Nephron (organoid): Measurements from ENCODE around the gene PLCB2.

Experiments used
- H3K27ac Mint-ChIP-seq, 3 experiments: 2 replicates each; pipeline ENCODE4 v1.8.0; 2020; ENCODE audit warnings: mixed read lengths in 3 of 3, mild to moderate bottlenecking in 2 of 3, moderate library complexity in 1 of 3
- H3K27me3 Mint-ChIP-seq: 2 replicates; pipeline ENCODE4 v1.8.0; 2021; ENCODE audit warnings: low read depth, mild to moderate bottlenecking, moderate library complexity, mixed read lengths
- H3K36me3 Mint-ChIP-seq: 2 replicates; pipeline ENCODE4 v1.8.0; 2020; ENCODE audit warnings: low read depth, mixed read lengths
- H3K4me1 Mint-ChIP-seq: 2 replicates; pipeline ENCODE4 v1.8.0; 2020; ENCODE audit warnings: mixed read lengths
- H3K4me3 Mint-ChIP-seq, 3 experiments: 2 replicates each; pipeline ENCODE4 v1.8.0; 2020; ENCODE audit warnings: mild to moderate bottlenecking in 3 of 3, mixed read lengths in 3 of 3, moderate library complexity in 2 of 3
- H3K9me3 Mint-ChIP-seq: 2 replicates; pipeline ENCODE4 v1.8.0; 2020; ENCODE audit warnings: mixed read lengths
- TF ChIP-seq, protein P1 (sequence below), 3 experiments: fragments of 200-600 bp; sonication (generic); IDR thresholded peaks; one replicate each; pipeline ENCODE4 v1.5.0; 2021; ENCODE audit warnings: antibody characterized with exemption in 3 of 3; ENCODE audit not compliant: unreplicated experiment in 3 of 3

PLCB2 gene

DNA sequence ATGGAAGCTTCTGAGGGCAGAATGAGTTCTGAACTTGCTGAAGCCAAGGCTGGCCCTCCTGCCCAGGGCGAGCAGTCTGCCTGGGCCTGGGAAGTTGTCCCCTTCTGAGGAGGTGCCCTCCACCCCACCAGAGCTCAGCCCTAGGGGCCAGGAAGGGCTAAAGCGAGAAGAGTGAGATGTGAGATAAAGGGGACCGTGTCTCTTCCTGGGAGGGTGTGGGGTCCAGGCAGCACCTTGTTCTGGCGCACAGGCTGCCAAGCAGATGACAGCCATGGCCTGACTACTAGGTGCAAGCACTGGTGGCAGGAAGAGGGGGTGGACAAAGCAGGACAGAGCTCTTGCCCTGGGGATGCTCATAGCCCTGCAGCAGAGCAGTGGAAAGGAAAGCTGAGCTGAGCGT, 65.1 kb downstream of the PLCB2 start:
- Mint-ChIP-seq H3K4me3 (no peak overlapping the region), H3K4me1 (peaks cover 11% of the 10 kb centered on the region), H3K27me3 (peaks cover 36% of the 10 kb centered on the region), H3K9me3 (no peaks in the 10 kb centered on the region), H3K36me3 (no peaks in the 10 kb centered on the region), H3K27ac (no peak overlapping the region)
- TF ChIP-seq, protein P1, sequence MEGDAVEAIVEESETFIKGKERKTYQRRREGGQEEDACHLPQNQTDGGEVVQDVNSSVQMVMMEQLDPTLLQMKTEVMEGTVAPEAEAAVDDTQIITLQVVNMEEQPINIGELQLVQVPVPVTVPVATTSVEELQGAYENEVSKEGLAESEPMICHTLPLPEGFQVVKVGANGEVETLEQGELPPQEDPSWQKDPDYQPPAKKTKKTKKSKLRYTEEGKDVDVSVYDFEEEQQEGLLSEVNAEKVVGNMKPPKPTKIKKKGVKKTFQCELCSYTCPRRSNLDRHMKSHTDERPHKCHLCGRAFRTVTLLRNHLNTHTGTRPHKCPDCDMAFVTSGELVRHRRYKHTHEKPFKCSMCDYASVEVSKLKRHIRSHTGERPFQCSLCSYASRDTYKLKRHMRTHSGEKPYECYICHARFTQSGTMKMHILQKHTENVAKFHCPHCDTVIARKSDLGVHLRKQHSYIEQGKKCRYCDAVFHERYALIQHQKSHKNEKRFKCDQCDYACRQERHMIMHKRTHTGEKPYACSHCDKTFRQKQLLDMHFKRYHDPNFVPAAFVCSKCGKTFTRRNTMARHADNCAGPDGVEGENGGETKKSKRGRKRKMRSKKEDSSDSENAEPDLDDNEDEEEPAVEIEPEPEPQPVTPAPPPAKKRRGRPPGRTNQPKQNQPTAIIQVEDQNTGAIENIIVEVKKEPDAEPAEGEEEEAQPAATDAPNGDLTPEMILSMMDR (IDR thresholded peaks at IDR 0.05; ENCODE audit: unreplicated experiment in 3 of 3), result no peak

DNA sequence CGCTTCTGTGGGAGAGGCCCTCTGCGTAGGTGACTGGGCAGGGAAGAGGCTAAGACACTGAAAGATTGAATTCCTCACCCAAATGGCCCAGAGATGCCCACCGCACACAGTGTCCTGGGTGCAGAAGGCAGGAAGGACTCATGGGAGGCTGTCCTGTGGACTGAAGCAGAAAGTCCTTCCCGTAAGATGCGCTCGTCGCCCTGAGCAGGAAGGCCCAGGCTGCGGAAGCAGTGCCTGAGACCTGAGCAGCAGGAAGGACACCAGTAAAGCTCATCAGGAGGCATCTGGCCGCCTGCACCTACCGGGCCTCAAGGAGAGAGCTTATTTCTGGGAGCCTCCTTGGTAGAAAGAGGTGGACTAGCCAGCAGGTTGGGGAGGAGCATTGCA, 65.5 kb downstream of the PLCB2 start:
- Mint-ChIP-seq H3K27me3 (peaks cover 38% of the 10 kb centered on the region), H3K4me3 (no peak overlapping the region), H3K36me3 (no peaks in the 10 kb centered on the region), H3K27ac (no peak overlapping the region), H3K4me1 (peaks cover 11% of the 10 kb centered on the region), H3K9me3 (no peaks in the 10 kb centered on the region)
- TF ChIP-seq, protein P1 (IDR thresholded peaks at IDR 0.05; ENCODE audit: unreplicated experiment in 3 of 3), result no peak

DNA sequence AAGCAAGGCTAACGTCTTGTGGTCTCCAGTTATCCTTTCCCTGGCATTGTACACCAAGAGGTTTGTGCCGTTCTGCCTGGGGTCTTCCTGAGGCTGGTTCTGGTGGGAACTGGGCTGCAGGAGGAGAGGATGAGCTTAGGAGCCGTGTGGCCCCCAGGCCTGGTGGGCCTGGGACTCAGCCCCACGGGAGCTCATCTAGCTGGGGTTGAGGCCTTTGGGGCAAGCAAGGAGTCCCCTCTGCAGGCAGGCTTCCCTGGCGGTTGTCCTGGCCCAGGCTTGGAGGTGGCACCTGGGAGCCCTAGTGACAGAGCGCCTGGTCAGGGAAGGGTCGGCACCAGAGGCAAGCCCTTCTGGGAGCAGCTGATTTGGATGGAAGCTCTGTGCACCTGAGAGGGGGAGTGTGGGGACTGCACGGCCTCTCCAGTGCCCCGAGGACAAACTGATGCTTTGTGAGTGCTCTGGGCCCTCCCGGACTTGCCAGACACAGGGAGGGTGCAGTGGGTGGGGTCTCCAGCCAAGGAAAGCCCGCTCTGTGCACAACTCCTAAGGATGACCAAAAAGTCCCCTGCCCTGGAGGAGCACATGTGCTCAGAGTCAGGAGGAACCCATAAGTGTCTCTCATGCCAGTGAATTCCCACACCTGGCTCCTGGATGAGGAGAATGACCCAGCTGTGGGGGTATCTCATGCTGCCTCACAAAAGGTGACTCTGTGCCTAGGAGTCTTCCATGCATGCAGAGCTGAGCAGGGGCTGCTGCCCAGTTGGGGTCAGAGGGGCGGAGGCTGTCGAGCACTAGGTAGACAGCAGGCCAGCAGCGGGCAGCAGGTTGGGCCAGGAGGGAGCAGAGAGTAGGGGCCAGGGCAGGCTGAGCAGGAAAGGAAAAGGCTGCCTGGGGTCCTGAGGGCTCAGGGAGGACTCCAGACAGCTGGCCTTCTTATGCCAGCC, 66.2 kb downstream of the PLCB2 start:
- H3K4me1 Mint-ChIP-seq, result peaks cover 11% of the 10 kb centered on the region
- no peaks in the 10 kb centered on the region for H3K36me3 Mint-ChIP-seq
- H3K27me3 Mint-ChIP-seq, result peaks cover 35% of the 10 kb centered on the region
- TF ChIP-seq, protein P1 (IDR thresholded peaks at IDR 0.05; ENCODE audit: unreplicated experiment in 3 of 3), result no peak
- H3K4me3 Mint-ChIP-seq, result no peak overlapping the region
- H3K9me3 Mint-ChIP-seq, result no peaks in the 10 kb centered on the region
- H3K27ac Mint-ChIP-seq, result no peak overlapping the region

DNA sequence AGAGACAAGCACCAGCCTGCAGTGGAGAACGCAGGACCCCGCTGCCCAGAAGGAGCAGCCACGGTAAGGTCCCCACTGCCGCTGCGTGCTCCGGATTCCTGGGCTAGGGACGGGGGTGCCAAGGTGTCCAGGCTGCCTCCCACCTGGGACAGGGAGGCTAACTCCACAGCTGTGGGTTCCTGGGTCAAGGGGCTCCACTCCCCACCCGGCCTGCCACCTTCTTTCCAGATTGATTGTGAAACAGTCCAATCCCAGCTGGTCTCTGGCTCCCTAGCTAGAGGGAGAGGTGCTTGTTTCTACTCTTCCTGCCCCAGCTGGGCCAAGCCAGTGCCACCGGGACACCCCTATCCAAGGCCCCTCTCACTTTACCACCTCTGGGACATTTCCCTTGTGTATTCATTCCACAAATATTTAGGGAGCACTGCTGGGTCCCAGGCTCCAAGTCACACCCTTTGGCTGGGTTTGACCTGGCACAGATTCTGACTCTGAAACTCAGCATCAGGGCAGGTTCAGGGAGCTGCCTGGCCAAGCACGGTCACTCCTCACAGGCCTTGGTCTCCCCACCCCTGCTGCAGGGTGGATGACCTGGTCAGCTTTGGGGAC, 67.0 kb downstream of the PLCB2 start:
- Mint-ChIP-seq H3K36me3 (no peaks in the 10 kb centered on the region), H3K4me1 (peaks cover 11% of the 10 kb centered on the region), H3K9me3 (no peaks in the 10 kb centered on the region), H3K27me3 (peaks cover 31% of the 10 kb centered on the region), H3K27ac (no peak overlapping the region), H3K4me3 (no peak overlapping the region)
- TF ChIP-seq, protein P1 (IDR thresholded peaks at IDR 0.05; ENCODE audit: unreplicated experiment in 3 of 3), result no peak

DNA sequence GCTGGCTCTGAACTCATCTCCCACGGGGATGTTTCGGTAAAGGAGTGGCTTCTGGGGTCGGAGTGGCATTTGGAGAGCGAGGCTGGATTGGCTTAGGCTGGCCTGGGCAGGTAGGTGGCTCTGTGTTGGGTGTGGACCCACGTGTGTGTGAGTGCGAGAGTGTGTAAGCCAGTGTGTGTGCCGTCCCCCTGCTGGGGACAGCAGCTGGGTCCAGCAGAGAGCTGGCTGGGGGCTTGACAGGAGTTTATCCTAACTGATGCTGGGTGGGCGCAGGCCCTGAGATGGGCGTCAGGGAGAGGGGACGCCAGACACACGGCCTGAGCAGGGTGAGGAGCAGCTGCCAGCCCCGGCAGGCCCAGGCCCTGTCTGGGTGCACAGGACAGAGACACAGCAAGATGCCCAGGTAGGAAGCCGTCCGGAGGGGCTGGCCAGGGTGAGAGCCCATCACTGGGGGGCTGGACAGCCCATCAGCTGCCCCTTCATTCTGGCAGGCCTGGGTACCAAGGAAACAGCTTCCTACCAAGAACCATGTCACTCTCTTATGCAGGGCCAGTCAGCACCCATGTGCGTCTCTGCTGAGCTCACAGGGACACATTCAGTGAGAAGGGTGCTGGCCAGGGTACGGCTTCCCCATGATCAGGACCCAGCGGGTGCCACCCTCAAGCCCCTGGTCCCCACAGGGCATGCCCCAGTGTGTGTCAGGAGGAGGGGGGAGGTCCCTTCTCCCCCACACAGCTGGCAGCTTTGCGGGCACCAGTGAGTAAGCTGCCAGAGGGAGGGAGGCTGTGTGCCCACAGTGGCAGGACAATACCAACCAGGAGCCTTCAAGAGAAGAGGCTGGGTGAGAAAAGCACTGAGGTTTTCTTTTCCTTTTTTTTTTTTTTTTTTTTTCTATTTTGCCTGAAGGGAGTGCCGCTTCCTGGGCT, 67.8 kb downstream of the PLCB2 start:
- Mint-ChIP-seq H3K9me3 (no peaks in the 10 kb centered on the region), H3K4me3 (peak overlapping the region in 2 of 3 experiments; percentile 63 to 71), H3K4me1 (peaks cover 11% of the 10 kb centered on the region), H3K27ac (peak overlapping the region in 1 of 3 experiments; percentile 14), H3K27me3 (peaks cover 31% of the 10 kb centered on the region), H3K36me3 (no peaks in the 10 kb centered on the region)
- TF ChIP-seq, protein P1 (IDR thresholded peaks at IDR 0.05; ENCODE audit: unreplicated experiment in 3 of 3), result no peak
